Measurements from ENCODE around the gene PRRT2. TPM values are rescaled to one million over a fixed set of nuclear protein-coding genes. Genes with fewer than 3 reads are reported as not detected.

Gene PRRT2
- total RNA-seq, 2 experiments from 2014 or later, result 2.2 to 2.3 TPM

DNA sequence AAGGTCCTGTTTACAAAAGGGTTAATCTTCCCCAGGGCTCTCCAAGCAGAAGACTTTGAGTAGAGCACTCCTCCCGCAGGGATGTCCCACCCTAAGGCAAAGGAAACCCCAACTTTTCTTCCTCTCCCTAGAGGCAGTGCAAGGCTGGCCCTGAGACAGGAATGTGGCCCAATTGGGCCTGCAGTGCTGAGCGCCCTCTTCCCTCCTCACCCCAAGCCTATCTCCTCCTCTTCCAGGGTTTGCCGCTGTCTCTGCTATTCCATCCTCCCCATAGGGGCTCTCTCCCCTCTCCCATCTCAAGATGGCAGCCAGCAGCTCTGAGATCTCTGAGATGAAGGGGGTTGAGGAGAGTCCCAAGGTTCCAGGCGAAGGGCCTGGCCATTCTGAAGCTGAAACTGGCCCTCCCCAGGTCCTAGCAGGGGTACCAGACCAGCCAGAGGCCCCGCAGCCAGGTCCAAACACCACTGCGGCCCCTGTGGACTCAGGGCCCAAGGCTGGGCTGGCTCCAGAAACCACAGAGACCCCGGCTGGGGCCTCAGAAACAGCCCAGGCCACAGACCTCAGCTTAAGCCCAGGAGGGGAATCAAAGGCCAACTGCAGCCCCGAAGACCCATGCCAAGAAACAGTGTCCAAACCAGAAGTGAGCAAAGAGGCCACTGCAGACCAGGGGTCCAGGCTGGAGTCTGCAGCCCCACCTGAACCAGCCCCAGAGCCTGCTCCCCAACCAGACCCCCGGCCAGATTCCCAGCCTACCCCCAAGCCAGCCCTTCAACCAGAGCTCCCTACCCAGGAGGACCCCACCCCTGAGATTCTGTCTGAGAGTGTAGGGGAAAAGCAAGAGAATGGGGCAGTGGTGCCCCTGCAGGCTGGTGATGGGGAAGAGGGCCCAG, 1.0 kb downstream of the PRRT2 start:
- ChIA-PET CTCF (interaction anchor here (1.6 kb wide), 1 partner anchor 35 kb away, joined by 5 read pairs; no protein-coding TSS in a partner anchor), POLR2A (interaction anchor here (1.0 to 10.4 kb wide), 4 partner anchors 8 to 148 kb away, joined by 3 to 190 read pairs (median 76); partner anchors contain the start of genes KIF22 and MAZ)
- Mint-ChIP-seq H3K27me3 (no peaks in the 10 kb centered on the region), H3K36me3 (ENCODE audit: low read depth) (peaks cover 46% of the 10 kb centered on the region), H3K4me3 (peak overlapping the region; percentile 91), H3K9me3 (no peaks in the 10 kb centered on the region), H3K4me1 (ENCODE audit: low read depth) (peaks cover 79% of the 10 kb centered on the region), H3K27ac (peak overlapping the region; percentile 87)
- DNase-seq (no peak), ATAC-seq (ENCODE audit: poor library complexity) (no peak)
- Histone ChIP-seq H3K27me3 (ENCODE audit: control insufficient read depth in 1 of 2, insufficient read depth in 2 of 2, low read length in 2 of 2) (no peaks in the 10 kb centered on the region), H3K4me1 (ENCODE audit: insufficient read depth, low read length) (peaks cover 93% of the 10 kb centered on the region), H3K4me3 (ENCODE audit: low read length) (peak overlapping the region; percentile 76), H3K27ac (ENCODE audit: low read depth in 1 of 2, low read length in 2 of 2) (no peak overlapping the region), H3K9me3 (ENCODE audit: control insufficient read depth in 1 of 2, insufficient read depth in 1 of 2, low read length in 2 of 2) (no peaks in the 10 kb centered on the region), H3K36me3 (ENCODE audit: insufficient read depth, low read length) (peaks cover 24% of the 10 kb centered on the region)
- TF ChIP-seq, protein P1, sequence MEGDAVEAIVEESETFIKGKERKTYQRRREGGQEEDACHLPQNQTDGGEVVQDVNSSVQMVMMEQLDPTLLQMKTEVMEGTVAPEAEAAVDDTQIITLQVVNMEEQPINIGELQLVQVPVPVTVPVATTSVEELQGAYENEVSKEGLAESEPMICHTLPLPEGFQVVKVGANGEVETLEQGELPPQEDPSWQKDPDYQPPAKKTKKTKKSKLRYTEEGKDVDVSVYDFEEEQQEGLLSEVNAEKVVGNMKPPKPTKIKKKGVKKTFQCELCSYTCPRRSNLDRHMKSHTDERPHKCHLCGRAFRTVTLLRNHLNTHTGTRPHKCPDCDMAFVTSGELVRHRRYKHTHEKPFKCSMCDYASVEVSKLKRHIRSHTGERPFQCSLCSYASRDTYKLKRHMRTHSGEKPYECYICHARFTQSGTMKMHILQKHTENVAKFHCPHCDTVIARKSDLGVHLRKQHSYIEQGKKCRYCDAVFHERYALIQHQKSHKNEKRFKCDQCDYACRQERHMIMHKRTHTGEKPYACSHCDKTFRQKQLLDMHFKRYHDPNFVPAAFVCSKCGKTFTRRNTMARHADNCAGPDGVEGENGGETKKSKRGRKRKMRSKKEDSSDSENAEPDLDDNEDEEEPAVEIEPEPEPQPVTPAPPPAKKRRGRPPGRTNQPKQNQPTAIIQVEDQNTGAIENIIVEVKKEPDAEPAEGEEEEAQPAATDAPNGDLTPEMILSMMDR (IDR thresholded peaks at IDR 0.05), result no peak
- intact Hi-C loops (cut with DNase I, micrococcal nuclease), result no loop called here

DNA sequence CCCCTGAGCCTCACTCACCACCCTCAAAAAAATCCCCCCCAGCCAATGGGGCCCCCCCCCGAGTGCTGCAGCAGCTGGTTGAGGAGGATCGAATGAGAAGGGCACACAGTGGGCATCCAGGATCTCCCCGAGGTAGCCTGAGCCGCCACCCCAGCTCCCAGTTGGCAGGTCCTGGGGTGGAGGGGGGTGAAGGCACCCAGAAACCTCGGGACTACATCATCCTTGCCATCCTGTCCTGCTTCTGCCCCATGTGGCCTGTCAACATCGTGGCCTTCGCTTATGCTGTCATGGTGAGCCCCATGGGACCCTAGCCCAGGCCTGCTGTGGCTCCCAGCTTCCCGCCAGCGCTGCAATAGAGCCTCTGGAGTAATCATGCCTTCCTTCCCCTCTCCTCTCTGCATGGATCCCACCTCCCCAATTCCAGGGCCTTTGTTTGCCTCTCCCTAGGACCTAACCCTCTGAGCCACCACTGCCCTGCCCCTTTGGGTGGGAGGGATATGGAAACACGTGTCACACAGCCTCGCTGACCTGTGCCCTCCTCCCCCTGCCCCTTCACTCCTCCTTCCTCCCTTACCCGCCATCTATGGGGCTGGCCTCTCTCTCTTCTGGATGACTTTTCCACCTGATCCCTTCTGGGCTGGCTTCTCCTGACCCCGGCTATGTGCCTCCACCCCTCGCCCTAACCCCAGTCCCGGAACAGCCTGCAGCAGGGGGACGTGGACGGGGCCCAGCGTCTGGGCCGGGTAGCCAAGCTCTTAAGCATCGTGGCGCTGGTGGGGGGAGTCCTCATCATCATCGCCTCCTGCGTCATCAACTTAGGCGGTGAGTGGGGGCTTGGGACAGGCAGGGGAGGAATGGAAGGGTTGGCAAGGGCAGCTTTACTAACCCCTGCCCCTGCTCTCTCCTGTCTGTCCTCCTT, 1.9 kb downstream of the PRRT2 start:
- peaks cover 93% of the 10 kb centered on the region for H3K4me1 ChIP-seq (ENCODE audit: insufficient read depth, low read length)
- no peak overlapping the region for H3K4me3 ChIP-seq (ENCODE audit: low read length)
- no peaks in the 10 kb centered on the region for H3K27me3 ChIP-seq (ENCODE audit: control insufficient read depth in 1 of 2, insufficient read depth in 2 of 2, low read length in 2 of 2)
- peaks cover 28% of the 10 kb centered on the region for H3K36me3 ChIP-seq (ENCODE audit: insufficient read depth, low read length)
- H3K27ac Mint-ChIP-seq, result peak overlapping the region; percentile 49
- H3K27ac ChIP-seq (ENCODE audit: low read depth in 1 of 2, low read length in 2 of 2), result no peak overlapping the region
- ChIA-PET CTCF (interaction anchor here (1.6 kb wide), 1 partner anchor 34 kb away, joined by 5 read pairs; no protein-coding TSS in a partner anchor), POLR2A (interaction anchor here (1.0 to 10.4 kb wide), 4 partner anchors 9 to 159 kb away, joined by 3 to 190 read pairs (median 76); partner anchors contain the start of genes KIF22 and MAZ)
- TF ChIP-seq, protein P1 (IDR thresholded peaks at IDR 0.05), result no peak
- peaks cover 46% of the 10 kb centered on the region for H3K36me3 Mint-ChIP-seq (ENCODE audit: low read depth)
- peak overlapping the region; percentile 73 for H3K4me3 Mint-ChIP-seq
- no peaks in the 10 kb centered on the region for H3K9me3 Mint-ChIP-seq
- ATAC-seq (ENCODE audit: poor library complexity) (no peak), DNase-seq (peak in 1 of 14 experiments; percentile 39)
- intact Hi-C loops (cut with DNase I, micrococcal nuclease), result loop anchor here in 1 of 2 experiments (2.0 kb wide), 1 partner anchor 183 kb away; the partner anchor contains the start of gene INO80E
- H3K9me3 ChIP-seq (ENCODE audit: control insufficient read depth in 1 of 2, insufficient read depth in 1 of 2, low read length in 2 of 2), result no peaks in the 10 kb centered on the region
- no peaks in the 10 kb centered on the region for H3K27me3 Mint-ChIP-seq
- H3K4me1 Mint-ChIP-seq (ENCODE audit: low read depth), result peaks cover 79% of the 10 kb centered on the region

DNA sequence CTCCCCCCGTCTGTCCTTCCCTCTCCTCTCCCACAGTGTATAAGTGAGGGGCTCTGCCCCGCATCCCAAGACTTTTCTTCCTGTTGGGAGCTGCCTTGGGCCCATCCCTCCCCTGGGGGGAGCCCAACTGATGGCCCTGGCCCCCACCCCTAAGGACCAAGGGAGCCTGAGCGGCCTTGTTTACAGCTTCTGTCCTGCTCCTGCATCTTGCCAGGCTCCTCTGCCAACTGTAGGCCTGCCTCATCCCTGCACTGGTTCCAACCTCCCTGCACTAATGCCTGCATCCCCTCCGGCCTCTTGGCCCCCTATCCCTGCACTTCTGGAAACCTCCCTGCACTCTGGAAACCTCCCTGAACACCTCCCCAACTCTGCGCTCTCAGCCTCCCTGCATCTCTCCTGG, 2.6 kb downstream of the PRRT2 start:
- no peaks in the 10 kb centered on the region for H3K27me3 ChIP-seq (ENCODE audit: control insufficient read depth in 1 of 2, insufficient read depth in 2 of 2, low read length in 2 of 2)
- POLR2A ChIA-PET, result interaction anchor here (1.0 to 10.4 kb wide), 5 partner anchors 9 to 158 kb away, joined by 3 to 190 read pairs (median 46); partner anchors contain the start of genes KCTD13, KIF22 and MAZ
- Mint-ChIP-seq H3K4me3 (peak overlapping the region; percentile 97), H3K36me3 (ENCODE audit: low read depth) (peaks cover 50% of the 10 kb centered on the region), H3K4me1 (ENCODE audit: low read depth) (peaks cover 83% of the 10 kb centered on the region), H3K27ac (peak overlapping the region; percentile 90), H3K9me3 (no peaks in the 10 kb centered on the region), H3K27me3 (no peaks in the 10 kb centered on the region)
- H3K36me3 ChIP-seq (ENCODE audit: insufficient read depth, low read length), result peaks cover 28% of the 10 kb centered on the region
- H3K4me3 ChIP-seq (ENCODE audit: low read length), result peak overlapping the region; percentile 95
- no peak overlapping the region for H3K27ac ChIP-seq (ENCODE audit: low read depth in 1 of 2, low read length in 2 of 2)
- CTCF ChIA-PET, result interaction anchor here (3.5 to 4.0 kb wide), 2 partner anchors 7 to 12 kb away, joined by 49 to 75 read pairs; partner anchors contain the start of gene MAZ
- intact Hi-C loops (cut with DNase I, micrococcal nuclease), result loop anchor here in 1 of 2 experiments (2.0 kb wide), 1 partner anchor 182 kb away; the partner anchor contains the start of gene INO80E
- peak in 1 of 14 experiments; percentile 36 for DNase-seq
- H3K4me1 ChIP-seq (ENCODE audit: insufficient read depth, low read length), result peaks cover 93% of the 10 kb centered on the region
- no peak for ATAC-seq (ENCODE audit: poor library complexity)
- H3K9me3 ChIP-seq (ENCODE audit: control insufficient read depth in 1 of 2, insufficient read depth in 1 of 2, low read length in 2 of 2), result no peaks in the 10 kb centered on the region
- TF ChIP-seq, protein P1 (IDR thresholded peaks at IDR 0.05), result no peak
